A549 (cell line): Measurements from ENCODE around the gene ENO3.

ENCODE experiments used
- CTCF ChIP-seq: fragments of >200 bp; sonication (Bioruptor Twin); formaldehyde crosslinking; IDR thresholded peaks from 3 replicates; pipeline ENCODE4 v1.5.1; 2016
- FOSL2 ChIP-seq, 2 experiments: fragments of 450-650 bp in 1 of 2; fragments of >200 bp in 1 of 2; sonication (Bioruptor Twin) in 1 of 2; formaldehyde crosslinking; IDR thresholded peaks; 2 replicates each; pipeline versions ENCODE4 v1.5.0 to v1.6.1; 2016 to 2020; ENCODE audit warnings: mild to moderate bottlenecking in 1 of 2, moderate library complexity in 1 of 2
- HOXA7 ChIP-seq: fragments of 250-450 bp; sonication (Bioruptor Pico); IDR thresholded peaks from 2 replicates; pipeline ENCODE4 v1.5.0; 2020; ENCODE audit warnings: mild to moderate bottlenecking, moderate library complexity
- NFE2L2 ChIP-seq: fragments of 150-350 bp; conservative IDR thresholded peaks from 2 replicates; pipeline ENCODE4 v1.6.1; 2014; ENCODE audit warnings: low read length
- NR3C1 ChIP-seq: fragments of >200 bp; sonication (Bioruptor Twin); formaldehyde crosslinking; IDR thresholded peaks from 3 replicates; pipeline ENCODE4 v1.6.1; 2017
- POLR2A ChIP-seq: IDR thresholded peaks from 2 replicates; pipeline ENCODE4 v1.6.1; 2012; ENCODE audit warnings: mild to moderate bottlenecking, low read length
- ZC3H11A ChIP-seq: fragments of 450-650 bp; IDR thresholded peaks from 2 replicates; pipeline ENCODE4 v1.6.1; 2014; ENCODE audit warnings: antibody characterized with exemption, mild to moderate bottlenecking
- ZFP36 ChIP-seq: fragments of 450-650 bp; IDR thresholded peaks from 2 replicates; pipeline ENCODE4 v1.6.1; 2014; ENCODE audit warnings: borderline replicate concordance; ENCODE audit not compliant: partially characterized antibody

DNA sequence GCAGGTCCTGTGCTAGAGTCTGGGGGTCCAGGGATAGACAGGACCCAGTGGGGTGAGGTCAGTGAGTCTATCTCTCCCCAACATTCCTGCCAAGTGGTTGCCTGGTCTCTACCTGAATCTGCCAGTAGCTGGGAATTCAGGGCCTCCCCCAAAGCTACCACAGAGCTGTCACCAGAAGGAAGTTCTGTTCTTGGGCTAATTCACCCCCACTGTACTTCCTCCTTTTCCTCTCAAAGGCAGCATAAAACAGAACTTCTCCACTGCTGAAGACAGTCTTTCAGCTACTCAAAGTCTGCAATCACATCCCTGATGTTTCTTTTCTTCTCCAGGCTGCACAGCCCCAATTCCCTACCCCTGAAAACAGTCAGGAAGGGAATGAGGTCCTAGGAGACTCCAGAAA is 27.8 kb downstream of the ENO3 start:
- TF ChIP-seq CTCF = no peak
- TF ChIP-seq FOSL2 (IDR thresholded peaks at IDR 0.05) = no peak
- no peak for TF ChIP-seq FOSL2 (CRISPR knock-in tag; IDR thresholded peaks at IDR 0.05)
- TF ChIP-seq NFE2L2 = no peak
- TF ChIP-seq ZFP36 = no peak
- TF ChIP-seq POLR2A = no peak
- TF ChIP-seq ZC3H11A = no peak
- TF ChIP-seq HOXA7 = no peak
- no peak for TF ChIP-seq NR3C1
